Neuronal stem cell (in vitro differentiated cells): Measurements from ENCODE around the gene UBQLN4.
A peak's percentile ranks its signal among the peaks of the same experiment; 100 is the strongest.

Source experiments
- DNase-seq: peaks from one replicate; pipeline ENCODE4 v3.0.0-alpha.2; 2013; ENCODE audit warnings: low spot score
- H2AFZ ChIP-seq: one replicate; pipeline ENCODE4 v1.6.1; 2013; ENCODE audit warnings: mild to moderate bottlenecking, low read length, inconsistent platforms
- H2AK5ac ChIP-seq: 2 replicates; pipeline ENCODE4 v1.6.1; 2013; ENCODE audit warnings: low read depth, mild to moderate bottlenecking, inconsistent platforms, low read length, moderate library complexity, mixed read lengths
- H2BK120ac ChIP-seq: 2 replicates; pipeline ENCODE4 v1.6.1; 2013; ENCODE audit warnings: low read depth, mild to moderate bottlenecking, inconsistent platforms, low read length, moderate library complexity, mixed read lengths
- H2BK12ac ChIP-seq: one replicate; pipeline ENCODE4 v1.6.1; 2013; ENCODE audit warnings: low read length, inconsistent platforms
- H2BK15ac ChIP-seq: 2 replicates; pipeline ENCODE4 v1.6.1; 2013; ENCODE audit warnings: mild to moderate bottlenecking, low read length, inconsistent platforms, mixed read lengths
- H2BK5ac ChIP-seq: one replicate; pipeline ENCODE4 v1.6.1; 2013; ENCODE audit warnings: inconsistent platforms, mild to moderate bottlenecking, low read length, moderate library complexity
- H3K14ac ChIP-seq: one replicate; pipeline ENCODE4 v1.6.1; 2013; ENCODE audit warnings: low read length, inconsistent platforms
- H3K18ac ChIP-seq: 2 replicates; pipeline ENCODE4 v1.6.1; 2013; ENCODE audit warnings: low read length, inconsistent platforms
- H3K23ac ChIP-seq: 2 replicates; pipeline ENCODE4 v1.6.1; 2013; ENCODE audit warnings: low read depth, mild to moderate bottlenecking, mixed read lengths, low read length, inconsistent platforms; ENCODE audit not compliant: poor library complexity
- H3K27ac ChIP-seq: replicated peaks from 3 replicates; pipeline ENCODE4 v1.5.1; 2013; ENCODE audit warnings: low read length, inconsistent platforms
- H3K27me3 ChIP-seq, 3 experiments: 2 replicates each; pipeline ENCODE4 v1.6.1; 2013; ENCODE audit warnings: low read length in 3 of 3, mild to moderate bottlenecking in 2 of 3, inconsistent platforms in 1 of 3, low read depth in 1 of 3, mixed read lengths in 1 of 3, moderate library complexity in 1 of 3; ENCODE audit not compliant: control insufficient read depth in 3 of 3, insufficient read depth in 3 of 3
- H3K36me3 ChIP-seq, 2 donors: replicated peaks in 1 of 2; 2 replicates each; pipeline ENCODE4 v1.6.1; 2013; ENCODE audit warnings: low read length in 2 of 2; ENCODE audit not compliant: control insufficient read depth in 2 of 2, insufficient read depth in 2 of 2
- H3K4ac ChIP-seq: 2 replicates; pipeline ENCODE4 v1.6.1; 2013; ENCODE audit warnings: inconsistent platforms, mild to moderate bottlenecking, low read length, moderate library complexity
- H3K4me1 ChIP-seq, 2 donors: 1 replicate in 1 of 2; 2 replicates in 1 of 2; pipeline ENCODE4 v1.6.1; 2013; ENCODE audit warnings: low read length in 2 of 2, low read depth in 1 of 2; ENCODE audit not compliant: control insufficient read depth in 2 of 2, insufficient read depth in 1 of 2
- H3K4me2 ChIP-seq: one replicate; pipeline ENCODE4 v1.6.1; 2013; ENCODE audit warnings: mild to moderate bottlenecking, low read length, inconsistent platforms; ENCODE audit not compliant: insufficient read depth, poor library complexity, severe bottlenecking
- H3K4me3 ChIP-seq, 2 donors: 2 replicates each; pipeline ENCODE4 v1.5.1; 2013; ENCODE audit warnings: low read length in 2 of 2, mild to moderate bottlenecking in 2 of 2, inconsistent platforms in 1 of 2, moderate library complexity in 1 of 2
- H3K79me1 ChIP-seq: one replicate; pipeline ENCODE4 v1.6.1; 2013; ENCODE audit warnings: low read depth, mild to moderate bottlenecking, inconsistent platforms, low read length, moderate library complexity
- H3K9ac ChIP-seq: one replicate; pipeline ENCODE4 v1.6.1; 2013; ENCODE audit warnings: mild to moderate bottlenecking, low read depth, low read length, inconsistent platforms; ENCODE audit not compliant: poor library complexity
- H3K9me3 ChIP-seq, 2 donors: replicated peaks in 1 of 2; 2 replicates each; pipeline versions ENCODE3 to v1.6.1; 2013; ENCODE audit warnings: low read length in 2 of 2, mild to moderate bottlenecking in 2 of 2, inconsistent platforms in 1 of 2, low read depth in 1 of 2, mixed read lengths in 1 of 2, moderate library complexity in 1 of 2; ENCODE audit not compliant: control insufficient read depth in 2 of 2, insufficient read depth in 1 of 2
- H4K8ac ChIP-seq: one replicate; pipeline ENCODE4 v1.6.1; 2013; ENCODE audit warnings: low read depth, mild to moderate bottlenecking, inconsistent platforms, low read length, moderate library complexity
- H4K91ac ChIP-seq: one replicate; pipeline ENCODE4 v1.6.1; 2013; ENCODE audit warnings: low read length, low read depth, mild to moderate bottlenecking, inconsistent platforms; ENCODE audit not compliant: poor library complexity
- WGBS, 2 donors: extraction: QIAGEN DNeasy Blood & Tissue Kit; methylation state at CpG; one replicate each; pipeline ENCODE4 v1.1.7; 2013; ENCODE audit warnings: missing lambda C conversion rate in 2 of 2, mixed read lengths in 1 of 2; ENCODE audit not compliant: insufficient read length in 2 of 2, insufficient replicate concordance in 1 of 2; ENCODE audit errors: extremely low coverage in 2 of 2; 5-methylcytosine and 5-hydroxymethylcytosine counted together

Gene UBQLN4

DNA sequence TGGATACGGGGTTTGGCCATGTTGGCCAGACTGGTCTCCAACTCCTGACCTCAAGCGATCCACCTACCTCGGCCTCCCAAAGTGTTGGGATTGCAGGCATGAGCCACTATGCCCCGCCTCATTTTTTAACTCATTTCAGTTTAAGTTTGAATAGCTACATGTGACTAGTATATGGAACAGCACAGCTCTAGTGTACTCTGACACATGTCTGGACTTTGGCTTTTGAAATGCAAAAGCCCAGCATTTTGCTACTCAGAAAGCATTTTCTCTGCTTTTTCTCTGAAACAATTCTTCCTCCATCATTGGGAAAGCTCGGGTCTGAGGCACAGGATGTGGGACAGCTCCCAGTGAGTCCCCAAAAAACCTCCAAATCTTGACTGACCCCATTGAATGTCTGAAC is 28.8 kb downstream of the UBQLN4 start:
- DNase-seq, result no peak
- WGBS, 2 donors, result no CpG with 5 or more reads among the region's 5 CpGs
- H3K27ac ChIP-seq, result no peak overlapping the region

DNA sequence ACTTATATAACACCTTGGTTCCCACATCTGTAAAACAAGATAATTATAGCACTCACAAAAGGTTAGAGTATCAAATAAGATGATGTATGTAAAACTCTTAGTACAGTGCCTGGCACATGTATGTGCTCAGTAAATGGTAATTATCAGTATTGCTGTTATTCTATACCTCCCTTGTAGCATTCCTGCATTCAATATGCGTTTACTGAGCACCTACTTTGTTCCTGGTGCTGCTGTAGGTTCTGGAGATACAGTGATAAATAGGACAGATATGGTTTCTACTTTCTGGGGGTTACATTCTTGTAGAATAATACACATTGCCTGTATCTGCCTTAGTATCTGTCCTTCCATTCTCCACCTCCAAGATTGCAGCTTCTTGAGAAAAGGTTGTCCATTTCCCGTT is 31.6 kb downstream of the UBQLN4 start:
- no peak overlapping the region for H2BK12ac ChIP-seq
- no peak overlapping the region for H2BK5ac ChIP-seq
- H3K79me1 ChIP-seq, result peaks cover 6% of the 10 kb centered on the region
- H2AK5ac ChIP-seq, result no peak overlapping the region
- peaks cover 7 to 30% of the 10 kb centered on the region in 2 donors for H3K36me3 ChIP-seq
- H4K91ac ChIP-seq, result no peak overlapping the region
- no peak overlapping the region for H3K23ac ChIP-seq
- peaks cover 6 to 9% of the 10 kb centered on the region in 2 donors for H3K4me1 ChIP-seq
- no peak overlapping the region for H3K4ac ChIP-seq
- H2BK120ac ChIP-seq, result no peak overlapping the region
- WGBS, 2 donors, result no CpG with 5 or more reads among the region's 2 CpGs
- DNase-seq, result no peak
- H3K27me3 ChIP-seq, result no peaks in the 10 kb centered on the region
- no peak overlapping the region for H3K4me2 ChIP-seq
- H3K9me3 ChIP-seq, result peaks cover 0 to 2% of the 10 kb centered on the region in 2 donors
- H2AFZ ChIP-seq, result peak overlapping the region; percentile 27
- no peak overlapping the region for H3K27ac ChIP-seq
- no peak overlapping the region for H3K14ac ChIP-seq
- no peak overlapping the region for H3K4me3 ChIP-seq
- H4K8ac ChIP-seq, result no peak overlapping the region
- H3K9ac ChIP-seq, result no peak overlapping the region
- H3K18ac ChIP-seq, result no peak overlapping the region
- no peak overlapping the region for H2BK15ac ChIP-seq

More for the DNA sequence above, 28.8 kb downstream of the UBQLN4 start:
- Histone ChIP-seq H3K14ac (no peak overlapping the region), H3K9me3 (no peaks in the 10 kb centered on the region), H2BK15ac (no peak overlapping the region), H2BK5ac (no peak overlapping the region), H2BK12ac (no peak overlapping the region), H3K4me2 (no peak overlapping the region), H2AFZ (no peak overlapping the region), H3K4me3 (no peak overlapping the region), H3K36me3 (peaks cover 2 to 3% of the 10 kb centered on the region in 2 donors), H3K79me1 (peaks cover 5% of the 10 kb centered on the region), H3K27me3 (no peaks in the 10 kb centered on the region), H3K9ac (no peak overlapping the region), H3K4ac (no peak overlapping the region), H2BK120ac (no peak overlapping the region), H4K8ac (no peak overlapping the region), H3K4me1 (peaks cover 5 to 8% of the 10 kb centered on the region in 2 donors), H3K18ac (no peak overlapping the region), H2AK5ac (no peak overlapping the region), H3K23ac (no peak overlapping the region), H4K91ac (no peak overlapping the region)

DNA sequence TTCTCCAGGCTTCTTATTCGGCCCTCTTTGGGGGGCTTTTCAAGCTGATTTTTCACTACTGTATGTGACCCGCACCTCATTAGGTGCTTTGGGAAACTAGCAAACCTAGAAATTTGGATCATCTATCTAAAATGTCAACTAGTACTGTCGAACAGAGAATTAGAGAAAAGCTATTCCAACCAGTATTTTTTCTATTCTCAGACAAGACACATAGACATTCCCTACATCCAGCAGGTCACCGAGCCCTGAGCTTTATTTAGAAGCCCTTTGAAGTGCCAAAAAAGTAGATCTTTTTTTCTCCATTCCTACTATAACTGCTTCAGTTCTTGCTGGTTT is 32.5 kb downstream of the UBQLN4 start:
- Histone ChIP-seq H3K4me3 (peak overlapping the region in 1 of 2 donors; percentile 91), H3K14ac (no peak overlapping the region), H3K27me3 (no peaks in the 10 kb centered on the region)

DNA sequence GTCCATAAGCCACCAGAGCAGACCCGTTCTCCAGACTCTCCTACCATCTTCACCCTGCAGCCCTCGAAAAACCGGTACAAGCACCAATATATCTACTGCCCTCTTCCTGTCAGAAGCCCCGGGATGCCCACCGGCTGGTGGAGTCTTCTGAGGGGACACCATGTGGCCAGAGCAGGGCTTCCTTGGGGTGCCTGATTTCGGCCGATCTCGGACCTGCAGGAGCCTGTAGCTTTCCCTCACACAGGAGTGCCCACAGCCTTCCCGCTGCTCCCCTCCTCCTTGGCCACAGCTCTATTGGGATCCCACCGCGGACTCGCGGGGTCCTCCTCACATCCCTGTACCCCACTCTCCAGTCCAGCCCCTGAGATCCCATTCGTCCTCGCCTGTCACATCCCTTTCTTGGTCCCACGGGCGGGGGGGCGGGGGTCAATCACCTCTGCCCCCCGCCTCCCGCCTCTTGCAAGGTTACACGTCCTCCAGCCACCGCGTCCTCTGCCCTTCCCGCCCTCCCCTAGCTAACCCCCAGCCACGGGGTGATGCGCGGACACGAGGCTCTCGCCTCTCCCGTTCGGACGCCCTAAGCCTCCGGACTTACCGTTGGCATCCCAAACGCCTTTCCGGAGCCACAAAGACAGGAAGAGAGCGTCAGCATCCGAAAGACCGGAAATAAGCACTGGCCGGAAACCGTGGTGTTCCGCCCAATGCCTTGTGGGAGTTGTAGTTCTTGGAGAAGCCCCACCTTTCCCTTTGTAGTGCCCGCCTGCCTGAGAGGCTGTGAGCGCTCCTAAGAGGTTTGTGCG is 33.1 kb downstream of the UBQLN4 start, which contains the start of gene SSR2:
TSS of gene SSR2 (minus strand) at position 659 of the 800 bp plus-strand sequence. CDS start 784 bp downstream, outside the sequence.
- Histone ChIP-seq H4K8ac (no peak within 1 kb of the TSS), H4K91ac (no peak within 1 kb of the TSS), H2BK15ac (peak within 1 kb of the TSS; percentile 13), H2AK5ac (peak within 1 kb of the TSS; percentile 93), H3K4me1 (peaks cover 4 to 6% of the 10 kb centered on the region in 2 donors), H3K23ac (peak within 1 kb of the TSS; percentile 97), H3K4ac (no peak within 1 kb of the TSS), H2BK5ac (peak within 1 kb of the TSS; percentile 78), H3K4me3 (peak within 1 kb of the TSS; percentile 89 to 91), H3K27ac (no peak within 1 kb of the TSS), H3K14ac (peak within 1 kb of the TSS; percentile 67), H3K18ac (peak within 1 kb of the TSS; percentile 94), H3K36me3 (peaks cover 11 to 43% of the 10 kb centered on the region in 2 donors), H3K9me3 (peaks cover 0 to 6% of the 10 kb centered on the region in 2 donors), H2BK12ac (no peak within 1 kb of the TSS), H3K9ac (peak within 1 kb of the TSS; percentile 99), H2AFZ (peak within 1 kb of the TSS; percentile 87), H3K27me3 (no peaks in the 10 kb centered on the region), H2BK120ac (no peak within 1 kb of the TSS), H3K79me1 (peaks cover 6% of the 10 kb centered on the region), H3K4me2 (peak within 1 kb of the TSS; percentile 89)
- DNase-seq, result peak; percentile 91
- no CpG with 5 or more reads among the region's 45 CpGs for WGBS, 2 donors

More for the DNA sequence above, 32.5 kb downstream of the UBQLN4 start:
- Histone ChIP-seq H3K9ac (no peak overlapping the region), H3K4me2 (peak overlapping the region; percentile 38), H3K27ac (no peak overlapping the region), H3K79me1 (peaks cover 6% of the 10 kb centered on the region), H3K23ac (no peak overlapping the region), H3K36me3 (peaks cover 11 to 38% of the 10 kb centered on the region in 2 donors), H3K4ac (no peak overlapping the region), H2BK5ac (no peak overlapping the region), H3K18ac (no peak overlapping the region), H2BK15ac (no peak overlapping the region), H3K9me3 (peaks cover 0 to 6% of the 10 kb centered on the region in 2 donors), H4K91ac (no peak overlapping the region), H2BK12ac (no peak overlapping the region), H2AFZ (peak overlapping the region; percentile 87), H2AK5ac (no peak overlapping the region), H4K8ac (no peak overlapping the region), H3K4me1 (peaks cover 5 to 8% of the 10 kb centered on the region in 2 donors), H2BK120ac (no peak overlapping the region)
- no peak for DNase-seq
- WGBS, 2 donors, result no CpG with 5 or more reads among the region's 4 CpGs
